NCI-H2029 (cell line): ENCODE results near the gene CRIP3.

Experiments
- DNase-seq: peaks from one replicate; lab custom pipeline; 2025; lab: John Stamatoyannopoulos, UW

Gene CRIP3

DNA sequence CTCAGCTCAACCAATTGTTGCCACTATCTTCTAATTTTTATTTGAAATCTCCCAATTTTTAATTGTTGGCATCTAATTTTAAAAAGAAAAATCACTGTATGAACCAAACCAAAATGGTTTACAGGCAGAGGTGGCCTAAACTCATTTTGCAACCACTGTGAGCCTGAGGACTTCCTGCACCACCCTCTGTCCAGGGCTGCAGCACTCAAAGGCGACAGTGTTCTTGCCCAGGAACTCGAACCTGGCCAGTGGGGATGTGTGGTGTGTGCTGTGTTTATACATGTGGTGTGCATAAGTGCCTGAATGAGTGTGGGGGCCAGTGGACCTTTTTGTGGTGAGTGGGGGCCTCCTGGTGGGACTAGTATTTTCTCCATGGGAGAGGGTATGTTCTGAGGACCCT, 34.9 kb downstream of the CRIP3 start:
- DNase-seq: no peak

DNA sequence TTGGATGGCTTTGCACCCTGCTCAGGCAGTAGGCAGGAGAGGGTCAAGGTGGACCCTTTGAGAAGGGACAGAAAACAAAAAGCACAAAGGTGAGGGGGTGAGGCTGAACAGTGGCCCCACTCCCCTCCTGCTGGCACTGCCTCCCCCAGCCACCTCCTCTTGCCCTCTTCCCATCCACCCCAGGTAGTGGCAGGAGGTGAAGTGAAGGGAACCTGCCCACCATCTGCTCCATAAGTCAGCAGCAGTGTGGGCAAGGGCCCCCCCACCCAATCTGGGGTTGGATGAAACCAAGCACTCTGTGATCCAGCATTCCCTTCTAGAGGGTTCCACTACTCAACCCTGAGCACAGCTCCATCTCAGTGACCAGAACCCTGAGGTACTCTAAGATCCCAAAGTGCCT, 36.7 kb downstream of the CRIP3 start:
- DNase-seq: no peak

DNA sequence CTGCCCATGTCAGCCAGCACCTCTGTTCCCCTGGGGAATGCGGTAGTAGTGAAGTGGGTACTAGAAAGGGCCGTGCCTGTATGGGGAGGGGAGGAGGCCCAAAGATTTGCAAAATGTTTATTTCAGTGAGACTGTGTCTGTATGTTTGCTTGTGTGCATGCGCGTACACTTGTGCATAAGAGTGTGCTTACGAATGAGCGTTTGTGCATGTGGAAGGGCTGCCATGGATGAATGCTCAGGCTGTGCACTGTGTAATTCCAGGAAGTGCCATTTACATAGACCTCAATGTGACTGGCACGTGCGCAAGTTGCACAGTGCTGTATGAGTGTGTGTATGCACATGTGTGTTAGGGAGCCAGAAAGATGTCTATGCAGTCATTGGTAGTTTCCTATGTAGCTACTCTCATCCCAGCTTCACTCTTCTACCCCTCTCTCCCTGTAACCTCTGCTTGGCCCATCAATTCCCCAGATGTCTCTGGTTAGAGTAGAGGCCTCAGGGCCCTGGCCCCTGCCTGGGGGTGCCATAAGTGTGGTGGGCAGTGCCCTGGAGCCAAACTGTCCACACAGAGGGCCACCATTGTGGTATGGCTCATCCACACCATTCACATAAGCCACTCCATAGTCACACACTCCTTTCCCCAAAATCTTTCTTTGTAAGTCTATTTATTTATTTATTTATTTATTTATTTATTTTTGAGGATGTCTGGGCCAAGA, 37.4 kb downstream of the CRIP3 start:
- DNase-seq: no peak

DNA sequence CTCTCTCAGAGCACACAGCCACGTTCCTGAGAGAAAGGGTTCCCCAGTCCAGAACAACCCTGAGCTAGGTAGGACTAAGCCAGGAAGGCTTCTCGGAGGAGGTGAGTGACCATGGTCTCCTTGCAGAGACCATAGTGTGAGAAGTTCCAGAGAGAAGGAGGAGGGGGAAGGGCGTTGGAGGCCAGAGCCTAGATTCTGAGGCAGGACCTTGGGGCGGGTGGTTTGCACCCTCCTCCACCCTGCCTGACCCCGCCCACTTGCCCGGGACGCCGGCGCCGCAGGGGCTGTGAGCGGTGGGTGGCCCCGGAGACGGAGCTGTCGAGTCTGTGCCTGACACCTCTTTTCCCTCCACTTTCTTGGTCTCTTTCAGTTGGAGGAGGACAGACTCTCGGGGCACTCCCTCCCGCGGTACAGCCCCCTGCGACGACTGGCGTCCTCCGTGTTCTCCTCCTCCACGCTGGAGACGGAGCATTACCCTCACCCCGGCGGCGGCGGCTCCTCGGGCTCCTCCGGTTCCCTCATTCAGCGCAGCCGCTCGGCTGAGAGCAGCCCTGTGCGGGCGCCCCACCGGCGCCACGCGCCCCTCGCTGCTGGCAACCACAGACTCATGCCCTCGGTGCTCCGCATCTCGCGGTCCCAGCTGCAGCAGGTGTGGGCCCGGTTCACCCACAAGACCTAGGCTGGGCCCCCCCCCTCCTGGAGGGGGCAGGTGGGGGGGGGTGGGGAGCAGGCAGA, 39.2 kb downstream of the CRIP3 start:
- peak; percentile 29 for DNase-seq

DNA sequence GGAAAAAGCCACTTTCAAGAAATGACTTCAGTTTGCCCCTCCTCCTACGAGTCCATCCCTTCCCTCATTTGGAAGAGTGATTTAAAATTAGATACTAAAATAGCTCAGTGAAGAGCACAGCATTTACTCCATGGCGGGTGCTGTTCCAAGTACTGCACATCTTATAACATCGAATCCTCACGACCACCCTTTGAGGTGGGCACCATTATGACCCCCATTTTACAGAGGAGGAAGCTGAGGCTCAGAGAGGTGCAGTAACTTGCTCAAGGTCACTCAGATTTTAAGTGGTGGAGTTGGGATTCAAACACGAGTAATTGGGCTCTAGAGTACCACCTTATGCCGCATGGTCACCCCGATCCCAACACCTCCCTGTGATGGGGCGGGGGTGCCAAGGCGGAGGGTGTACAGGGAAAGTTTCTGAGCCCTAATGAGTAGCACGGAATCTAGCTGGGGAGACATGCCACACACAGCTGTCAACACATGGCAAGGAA, 39.8 kb downstream of the CRIP3 start:
- DNase-seq: no peak

DNA sequence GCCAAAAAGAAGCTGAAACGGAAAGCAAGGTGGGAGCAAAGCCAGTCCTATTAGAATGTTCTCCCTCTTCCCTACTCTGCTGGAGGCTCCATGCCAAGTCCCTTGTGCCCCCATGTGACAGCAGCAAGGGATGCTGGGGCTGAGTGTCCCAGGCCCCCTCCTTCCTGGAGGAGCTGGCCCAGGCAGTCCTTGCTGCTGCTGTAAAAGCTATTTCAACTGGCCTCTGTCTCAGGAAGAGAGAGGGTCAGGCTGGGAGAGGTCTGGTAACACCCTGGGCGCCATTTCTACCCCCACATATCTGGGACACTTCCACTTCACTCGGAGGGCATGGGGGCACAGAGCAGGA, 40.3 kb downstream of the CRIP3 start:
- DNase-seq: peak; percentile 85

DNA sequence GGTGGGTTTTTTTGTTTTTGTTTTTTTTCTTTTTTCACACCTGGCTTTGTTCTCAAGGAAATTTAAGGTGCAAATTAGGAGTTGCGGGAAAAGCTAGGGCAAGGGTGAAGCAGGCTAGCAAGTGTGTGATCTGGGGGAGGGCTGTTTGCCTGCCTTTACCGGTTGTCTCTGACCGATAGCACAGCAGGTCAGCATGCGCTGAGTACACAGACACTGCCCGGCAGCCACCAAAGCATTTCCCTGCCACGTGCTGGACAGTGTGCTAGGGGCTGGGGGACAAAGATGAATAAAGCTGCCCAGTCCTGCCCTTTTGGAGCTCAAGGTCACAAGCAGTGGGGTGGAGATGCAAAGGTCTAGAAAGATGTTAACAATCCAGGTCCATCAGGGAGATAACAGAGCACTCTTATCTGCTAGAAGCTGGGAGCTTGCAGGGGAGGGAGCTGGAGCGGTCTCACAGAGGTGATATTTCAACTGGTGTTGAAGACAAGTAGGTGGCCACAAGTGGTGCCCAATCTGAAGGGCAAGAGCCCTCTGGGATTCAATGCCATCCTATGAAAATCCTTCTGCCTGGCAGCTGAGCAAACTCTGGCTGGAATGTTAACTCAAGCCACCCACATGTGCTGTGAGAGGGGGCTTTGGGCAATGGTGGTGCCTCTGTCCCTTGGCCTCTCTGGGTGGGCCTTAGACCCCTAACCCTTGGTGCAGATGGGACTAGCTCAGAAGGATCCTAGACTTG, 40.8 kb downstream of the CRIP3 start:
- DNase-seq: peak; percentile 83

DNA sequence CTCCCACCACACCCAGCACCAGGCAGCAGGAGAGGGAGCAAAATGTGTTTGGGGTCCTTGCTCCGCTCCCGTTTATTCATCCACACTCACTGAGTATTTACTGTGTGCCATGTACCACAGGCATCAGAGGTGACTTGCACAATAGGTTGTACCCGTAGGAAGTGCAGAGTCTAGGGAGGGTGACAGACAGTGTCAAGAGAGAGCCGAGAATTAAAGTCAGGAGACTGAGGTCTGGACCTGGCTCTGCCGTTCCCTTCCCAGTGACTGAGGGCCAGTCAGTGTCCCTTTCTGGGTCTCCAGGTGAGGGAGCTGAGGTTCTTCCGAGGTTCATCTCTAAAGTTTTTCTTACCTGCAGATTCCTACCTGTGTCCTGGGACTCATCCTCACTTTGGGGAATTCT, 43.1 kb downstream of the CRIP3 start:
- no peak for DNase-seq

DNA sequence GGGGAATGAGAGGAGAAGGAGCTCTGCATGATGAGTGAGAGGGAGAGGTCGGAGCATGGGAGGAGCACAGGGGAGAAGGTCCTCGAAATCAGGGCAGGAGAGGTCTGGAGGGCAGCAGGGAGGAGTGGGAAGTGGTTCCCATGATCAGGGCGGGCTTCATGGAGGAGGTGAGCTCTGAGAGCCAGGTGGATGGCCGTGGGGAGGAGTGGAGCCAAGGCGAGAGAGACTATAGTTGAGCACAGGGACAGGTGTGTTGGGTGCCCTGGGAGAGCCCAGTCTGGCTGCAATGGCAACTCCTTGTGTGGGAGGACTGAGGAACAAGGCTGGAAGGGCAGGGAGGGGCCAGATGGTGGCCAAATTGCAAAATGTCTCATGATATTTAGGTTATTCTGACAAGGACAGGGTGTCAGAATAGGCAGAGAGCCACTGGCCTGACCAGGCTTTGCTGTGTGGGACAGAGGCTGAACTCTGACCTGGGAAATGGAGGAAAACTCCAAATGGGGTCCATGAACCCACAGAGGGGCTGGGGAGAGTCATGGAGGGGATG, 44.0 kb downstream of the CRIP3 start:
- DNase-seq: no peak

DNA sequence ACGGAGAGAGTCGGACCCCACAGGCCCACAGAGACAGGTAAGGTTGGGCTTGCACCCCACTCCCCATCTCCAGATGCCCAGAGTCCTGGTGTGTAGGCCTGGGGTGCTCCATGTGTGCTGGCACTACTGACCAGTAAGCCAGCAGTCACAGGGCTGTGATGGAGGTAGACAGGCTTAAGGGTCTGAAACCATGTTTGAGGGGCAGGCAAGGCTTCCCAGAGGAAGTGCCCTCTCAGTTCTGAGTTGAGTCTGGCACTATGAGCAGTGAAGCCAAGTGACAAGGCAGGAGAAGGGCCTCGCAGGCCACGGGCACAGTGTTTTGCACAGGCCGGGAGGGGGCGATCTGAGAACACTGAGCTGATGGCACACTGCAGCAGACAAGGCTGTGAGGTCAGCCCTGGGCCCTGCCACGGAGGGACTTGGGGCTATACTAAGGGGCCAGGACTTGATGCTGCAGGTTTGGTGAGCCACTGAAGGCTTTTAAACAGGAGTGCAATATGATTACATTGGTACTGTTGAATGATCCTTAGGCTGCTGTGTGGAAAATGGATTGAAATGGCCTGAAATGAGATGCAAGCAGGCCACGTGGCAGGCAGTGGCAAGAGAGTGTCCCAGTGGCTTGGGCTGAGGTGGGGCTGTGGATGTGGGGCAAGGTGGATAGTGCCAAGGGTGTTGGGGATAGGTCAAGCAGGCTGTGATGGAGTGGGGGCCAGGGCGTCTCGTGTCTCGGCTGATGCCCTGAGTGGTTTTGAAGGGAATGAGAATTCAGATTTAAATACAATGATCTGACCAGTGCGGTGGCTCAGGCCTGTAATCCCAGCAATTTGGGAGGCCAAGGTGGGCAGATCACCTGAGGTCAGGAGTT, 45.1 kb downstream of the CRIP3 start:
- DNase-seq: peak; percentile 24

DNA sequence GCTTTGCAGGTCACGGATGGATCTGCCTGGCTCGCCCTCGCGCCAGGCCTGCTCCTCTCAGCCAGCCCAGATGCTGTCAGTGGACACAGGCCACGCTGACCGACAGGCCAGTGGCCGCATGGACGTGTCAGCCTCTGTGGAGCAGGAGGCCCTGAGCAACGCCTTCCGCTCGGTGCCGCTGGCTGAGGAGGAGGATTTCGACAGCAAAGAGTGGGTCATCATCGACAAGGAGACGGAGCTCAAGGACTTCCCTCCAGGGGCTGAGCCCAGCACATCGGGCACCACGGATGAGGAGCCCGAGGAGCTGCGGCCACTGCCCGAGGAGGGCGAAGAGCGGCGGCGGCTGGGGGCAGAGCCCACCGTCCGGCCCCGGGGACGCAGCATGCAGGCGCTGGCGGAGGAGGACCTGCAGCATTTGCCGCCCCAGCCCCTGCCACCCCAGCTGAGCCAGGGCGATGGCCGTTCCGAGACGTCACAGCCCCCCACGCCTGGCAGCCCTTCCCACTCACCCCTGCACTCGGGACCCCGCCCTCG, 45.8 kb downstream of the CRIP3 start:
- no peak for DNase-seq

DNA sequence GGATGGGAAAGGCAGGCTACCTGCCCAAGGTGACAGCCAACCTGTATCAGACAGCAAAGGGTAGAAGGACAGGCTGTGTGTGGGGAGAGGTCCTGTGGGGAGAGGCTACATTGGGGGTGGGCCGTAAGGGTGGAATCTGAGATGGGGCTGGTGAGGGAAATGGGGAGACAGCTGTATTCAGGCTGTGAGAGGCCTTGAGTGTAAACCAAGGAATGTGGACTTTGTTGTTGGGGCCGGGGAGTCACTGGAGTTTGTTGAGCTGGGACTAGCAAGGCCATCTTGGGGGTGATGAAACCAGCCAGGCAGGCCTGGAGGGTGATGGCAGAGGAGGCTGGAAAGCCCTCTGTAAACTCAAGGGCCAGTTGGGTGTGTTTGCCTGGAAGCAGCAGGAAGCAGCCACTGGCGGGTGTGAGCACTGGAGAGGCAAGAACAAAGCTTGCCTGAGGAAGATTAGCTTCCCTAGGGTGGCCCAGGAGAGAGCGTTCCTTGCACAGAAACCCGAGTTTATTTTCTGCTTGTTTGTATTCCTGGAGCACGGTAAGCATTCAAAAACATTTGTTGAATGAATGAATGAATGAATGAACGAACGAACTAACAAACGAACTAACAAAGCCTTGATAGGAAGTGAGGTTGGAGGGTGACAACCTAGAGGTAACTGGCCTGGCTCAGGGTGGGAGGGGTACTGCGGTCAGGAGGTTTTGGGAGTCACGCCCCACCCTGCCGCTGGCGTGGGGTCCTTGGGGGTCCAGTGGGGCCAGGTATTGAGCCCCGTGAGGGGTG, 46.4 kb downstream of the CRIP3 start:
- no peak for DNase-seq

DNA sequence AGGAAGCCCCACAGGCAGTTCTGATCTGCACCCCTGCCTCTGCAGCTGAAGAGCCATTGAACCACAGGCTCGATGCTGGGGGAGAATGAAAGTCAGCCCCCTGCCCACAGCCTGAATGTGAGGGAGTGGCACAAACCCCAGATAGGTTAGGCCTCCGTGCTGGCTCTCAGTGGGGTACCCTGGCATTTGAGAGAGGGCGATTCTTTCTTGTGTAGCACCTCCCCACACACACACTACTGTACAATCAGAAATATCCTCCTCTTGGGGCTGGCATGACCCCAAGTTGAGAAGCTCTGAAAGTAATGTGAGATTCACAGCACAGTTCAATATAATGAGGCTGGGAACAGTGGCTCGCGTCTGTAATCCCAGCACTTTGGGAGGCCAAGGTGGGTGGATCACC, 47.4 kb downstream of the CRIP3 start:
- DNase-seq: no peak

DNA sequence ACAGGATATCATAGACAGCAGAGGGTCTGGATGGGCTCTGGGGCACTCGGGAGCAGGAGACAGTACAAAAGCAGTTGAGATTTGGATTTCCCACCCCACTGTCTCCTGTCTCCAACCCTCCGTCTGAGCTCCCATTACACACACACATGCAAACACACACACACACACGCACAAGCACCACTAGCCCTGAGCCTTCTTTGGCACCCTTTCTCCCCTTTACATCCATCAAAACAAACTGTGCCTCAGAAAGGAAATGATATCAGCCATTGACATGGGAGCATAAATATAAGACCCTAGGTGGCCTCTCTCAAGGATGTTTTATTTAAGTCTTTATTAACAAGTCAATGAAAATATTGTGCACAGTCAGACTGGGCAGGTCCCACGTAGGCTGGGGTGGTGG, 47.8 kb downstream of the CRIP3 start:
- DNase-seq: no peak

DNA sequence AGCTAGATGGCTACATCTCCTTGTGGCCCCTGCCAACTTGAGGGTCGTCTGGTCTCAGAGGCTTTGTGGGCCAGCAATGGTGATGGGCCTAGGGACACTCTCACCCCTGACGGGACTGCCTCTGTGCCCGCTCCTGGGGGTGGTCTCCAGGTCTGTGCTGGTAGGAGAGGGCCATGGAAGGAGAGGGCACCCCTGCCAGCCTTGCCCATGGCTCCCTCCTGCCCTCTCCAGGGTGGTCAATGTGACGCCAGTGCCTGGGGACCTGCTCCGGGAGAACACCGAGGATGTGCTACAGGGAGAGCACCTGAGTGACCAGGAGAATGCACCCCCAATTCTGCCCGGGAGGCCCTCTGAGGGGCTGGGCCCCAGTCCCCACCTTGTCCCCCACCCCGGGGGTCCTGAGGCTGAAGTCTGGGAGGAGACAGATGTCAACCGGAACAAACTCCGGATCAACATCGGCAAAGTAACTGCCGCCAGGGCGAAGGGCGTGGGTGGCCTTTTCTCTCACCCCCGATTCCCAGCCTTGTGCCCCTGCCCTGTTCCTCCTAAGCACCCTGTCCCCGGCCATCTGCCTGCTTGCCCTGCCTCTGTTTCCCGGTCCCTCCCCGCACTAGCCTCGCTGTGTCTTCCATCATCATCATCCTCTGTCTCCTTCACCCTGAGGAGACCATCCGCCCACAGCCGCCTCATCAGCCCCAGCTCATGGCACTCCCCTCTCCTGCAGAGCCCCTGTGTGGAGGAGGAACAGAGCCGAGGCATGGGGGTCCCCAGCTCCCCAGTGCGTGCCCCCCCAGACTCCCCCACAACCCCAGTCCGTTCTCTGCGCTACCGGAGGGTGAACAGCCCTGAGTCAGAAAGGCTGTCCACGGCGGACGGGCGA, 49.6 kb downstream of the CRIP3 start:
- DNase-seq: no peak

DNA sequence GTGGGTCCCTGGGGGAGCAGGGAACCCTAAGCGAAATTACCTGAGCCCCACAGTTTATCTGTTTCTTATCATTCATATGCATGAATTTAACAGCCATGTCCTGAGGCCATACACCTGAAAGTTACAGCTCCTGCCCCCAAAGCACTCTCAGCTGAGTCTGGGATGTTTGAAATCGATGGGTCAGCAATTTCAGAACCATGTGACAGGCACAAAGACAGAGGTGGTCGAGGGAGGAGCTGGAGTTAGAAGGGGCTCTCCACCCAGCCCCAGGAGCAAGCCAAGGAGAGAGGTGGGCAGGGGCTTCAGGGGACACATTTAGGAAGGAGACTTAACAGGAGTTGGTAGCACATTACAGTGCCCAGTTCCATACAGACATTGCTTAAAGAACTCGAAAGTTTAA, 50.4 kb downstream of the CRIP3 start:
- no peak for DNase-seq

DNA sequence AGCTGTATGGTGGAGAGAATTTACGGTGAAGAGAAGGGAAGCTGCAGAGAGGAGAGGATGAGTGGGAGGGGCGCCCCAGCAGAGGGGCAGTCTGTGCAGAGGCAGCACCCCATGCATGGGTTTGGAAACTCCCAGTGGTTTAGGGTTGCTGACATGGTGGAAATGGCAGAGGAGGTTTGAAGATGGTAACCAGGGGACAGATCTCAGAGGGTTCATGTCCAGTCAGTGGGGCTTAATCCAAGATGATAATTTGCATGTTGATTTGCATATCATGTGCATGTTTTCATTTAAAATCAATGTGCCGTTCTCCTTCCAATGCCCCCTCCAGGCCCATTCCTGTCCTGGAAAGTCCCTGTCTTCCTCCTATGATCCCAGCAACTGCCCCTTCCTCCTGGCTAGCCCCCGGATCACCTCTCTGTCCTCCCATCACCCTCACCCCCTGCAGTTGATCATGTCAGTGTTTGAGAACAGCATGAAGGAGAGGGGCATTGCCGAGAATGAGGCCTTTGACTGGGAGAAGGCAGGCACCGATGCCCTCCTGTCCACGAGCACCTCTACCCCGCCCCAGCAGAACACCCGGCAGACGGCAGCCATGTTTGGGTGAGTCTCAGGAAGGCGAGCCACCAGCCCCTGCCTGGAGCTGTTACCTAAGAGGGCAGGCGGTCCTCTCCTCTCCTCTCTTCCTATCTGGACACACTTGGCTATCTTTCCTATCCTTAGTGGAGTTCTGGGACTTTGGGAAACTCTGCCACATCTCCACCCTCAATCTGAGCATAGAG, 51.1 kb downstream of the CRIP3 start:
- no peak for DNase-seq

DNA sequence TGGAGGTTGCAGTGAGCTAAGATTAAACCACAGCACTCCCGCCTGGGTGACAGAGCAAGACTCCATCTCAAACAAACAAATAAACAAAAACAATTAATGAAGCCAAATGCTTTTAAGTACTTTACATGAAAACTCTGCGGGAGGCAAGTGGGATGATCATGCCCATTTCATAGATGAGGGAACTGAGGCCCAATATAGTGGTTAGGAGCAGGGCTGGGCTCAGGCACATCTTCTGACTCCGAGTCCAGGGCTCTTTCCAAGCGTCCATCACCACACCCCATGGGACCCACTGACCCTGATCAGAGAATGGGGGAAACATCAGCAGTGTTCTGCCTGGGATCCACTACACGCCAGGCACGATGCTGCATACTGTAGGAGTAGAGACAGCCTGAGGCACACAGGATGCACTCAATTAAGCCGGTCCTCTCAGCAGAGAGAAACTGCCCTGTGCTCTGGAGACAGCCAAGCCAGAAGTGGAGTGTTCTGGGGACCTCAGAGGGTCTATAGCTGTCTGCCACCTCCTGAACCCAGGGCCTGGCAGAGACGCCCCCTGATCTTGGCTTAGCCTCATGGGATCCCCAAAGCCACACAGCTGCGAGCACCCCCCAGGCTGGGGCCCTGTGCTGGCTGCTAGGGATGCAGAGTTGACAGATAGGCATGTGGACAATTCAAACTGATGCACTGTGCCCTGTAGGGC, 51.8 kb downstream of the CRIP3 start:
- DNase-seq: no peak
